A673 (cell line): Measurements from ENCODE around the gene KIAA0232. TPM values are rescaled to one million over a fixed set of nuclear protein-coding genes. Genes with fewer than 3 reads are reported as not detected.

Experiments
- BruUV-seq: library from RNA; stranded (reverse); fragments of 400-500 nt; replicated peaks from 2 replicates; lab custom pipeline; 2021; lab: Mats Ljungman, UMichigan
- CTCF ChIA-PET: fragments of 300-600 bp; sonication (Branson Sonifier 250); formaldehyde crosslinking; loops from one replicate; lab custom pipeline; 2022; ENCODE audit warnings: antibody characterized with exemption; lab: Charles Lee
- POLR2A ChIA-PET: fragments of 300-600 bp; sonication (Branson Sonifier 250); formaldehyde crosslinking; loops from one replicate; lab custom pipeline; 2022; ENCODE audit warnings: antibody characterized with exemption; ENCODE audit not compliant: low non-redundant PET; lab: Charles Lee
- DNase-seq: peaks from one replicate; pipeline ENCODE4 v3.0.0-alpha.2; 2015; ENCODE audit warnings: low spot score
- H3K27ac ChIP-seq: fragments of 200-600 bp; sonication (generic); 2 replicates; pipeline ENCODE4 v1.5.1; 2016; ENCODE audit warnings: mixed run types, low read depth, mild to moderate bottlenecking, mixed read lengths, antibody characterized with exemption, low read length; ENCODE audit not compliant: poor library complexity, severe bottlenecking
- H3K27me3 ChIP-seq: fragments of 200-600 bp; sonication (generic); replicated peaks from 2 replicates; pipeline ENCODE4 v1.6.1; 2017; ENCODE audit warnings: mixed run types, low read depth, mild to moderate bottlenecking, mixed read lengths, antibody characterized with exemption, low read length; ENCODE audit not compliant: insufficient read depth, poor library complexity
- H3K36me3 ChIP-seq: fragments of 200-600 bp; sonication (generic); 2 replicates; pipeline ENCODE4 v1.6.1; 2016; ENCODE audit warnings: mixed run types, mild to moderate bottlenecking, mixed read lengths, antibody characterized with exemption, low read length; ENCODE audit not compliant: insufficient read depth, poor library complexity, severe bottlenecking
- H3K4me1 ChIP-seq: fragments of 200-600 bp; sonication (generic); 2 replicates; pipeline ENCODE4 v1.6.1; 2017; ENCODE audit warnings: mixed run types, mild to moderate bottlenecking, mixed read lengths, antibody characterized with exemption, low read length; ENCODE audit not compliant: insufficient read depth, poor library complexity, severe bottlenecking
- H3K4me3 ChIP-seq: fragments of 200-600 bp; sonication (generic); 2 replicates; pipeline ENCODE4 v1.5.1; 2016; ENCODE audit warnings: low read depth, mixed run types, mild to moderate bottlenecking, mixed read lengths, low read length; ENCODE audit not compliant: poor library complexity, severe bottlenecking
- H3K9me3 ChIP-seq: fragments of 200-600 bp; sonication (generic); 2 replicates; pipeline ENCODE4 v1.6.1; 2016; ENCODE audit warnings: mixed run types, low read depth, mild to moderate bottlenecking, mixed read lengths, antibody characterized with exemption, low read length; ENCODE audit not compliant: poor library complexity, severe bottlenecking
- CTCF ChIP-seq: fragments of 300-800, 200-600 bp; sonication (generic); conservative IDR thresholded peaks from 2 replicates; pipeline ENCODE4 v1.5.1; 2017; ENCODE audit warnings: low read depth, mild to moderate bottlenecking, antibody characterized with exemption, low read length, moderate library complexity, mixed read lengths
- EZH2 ChIP-seq: fragments of 200-600 bp; sonication (generic); IDR thresholded peaks from 2 replicates; pipeline ENCODE4 v1.6.1; 2017; ENCODE audit warnings: borderline replicate concordance, low read depth, mild to moderate bottlenecking, mixed read lengths, antibody characterized with exemption, low read length; ENCODE audit not compliant: poor library complexity, severe bottlenecking
- intact Hi-C: fragments of 100-400 bp; cut with micrococcal nuclease; formaldehyde crosslinking; loops from one replicate; pipeline ENCODE4 v1.10.0; 2022; ENCODE audit not compliant: unreplicated experiment
- total RNA-seq: library from RNA; stranded (reverse); gene quantifications from 2 replicates; pipeline ENCODE4 v1.2.3, GENCODE V29; 2021

The KIAA0232 gene
- total RNA-seq, 1 experiment from 2014 or later: 30.2 TPM

- ChIA-PET POLR2A (no interaction called here), CTCF (no interaction called here)
- no peak for TF ChIP-seq CTCF
- Histone ChIP-seq H3K9me3 (no peaks in the 10 kb centered on the region), H3K4me3 (no peak overlapping the region), H3K27me3 (no peaks in the 10 kb centered on the region), H3K36me3 (no peaks in the 10 kb centered on the region), H3K4me1 (peaks cover 7% of the 10 kb centered on the region), H3K27ac (no peak overlapping the region)
- DNase-seq: no peak
- BruUV-seq: no TSS peak
- intact Hi-C loops: no loop called here
Measured at GRCh38 chr4:6771229-6771671, 11.3 kb upstream of the KIAA0232 start.

GRCh38 chr4:6772223-6772928 is 10.2 kb upstream of the KIAA0232 start:
- H3K4me1 ChIP-seq: peaks cover 7% of the 10 kb centered on the region
- DNase-seq: peak; percentile 43
- no peaks in the 10 kb centered on the region for H3K9me3 ChIP-seq
- CTCF ChIA-PET: no interaction called here
- no peak overlapping the region for H3K4me3 ChIP-seq
- H3K27me3 ChIP-seq: no peaks in the 10 kb centered on the region
- no TSS peak for BruUV-seq
- intact Hi-C loops: no loop called here
- no peak for TF ChIP-seq CTCF
- peak overlapping the region; percentile 37 for H3K27ac ChIP-seq
- POLR2A ChIA-PET: no interaction called here
- H3K36me3 ChIP-seq: no peaks in the 10 kb centered on the region

- TF ChIP-seq EZH2: no peak
- no peak for TF ChIP-seq CTCF
- ChIA-PET CTCF (no interaction called here), POLR2A (no interaction called here)
- H3K4me1 ChIP-seq: peaks cover 7% of the 10 kb centered on the region
- no TSS peak for BruUV-seq
- peak overlapping the region; percentile 37 for H3K27ac ChIP-seq
- intact Hi-C loops: no loop called here
- H3K9me3 ChIP-seq: no peaks in the 10 kb centered on the region
- no peaks in the 10 kb centered on the region for H3K36me3 ChIP-seq
- H3K4me3 ChIP-seq: no peak overlapping the region
- H3K27me3 ChIP-seq: no peaks in the 10 kb centered on the region
- DNase-seq: peak; percentile 43
Measured at GRCh38 chr4:6773106-6773505, 9.4 kb upstream of the KIAA0232 start.
